Gastroesophageal sphincter (tissue), 3 donors: Measurements from ENCODE around the gene FOXK2.

Experiments
- POLR2A ChIP-seq, 2 donors: fragments of 450-650 bp; IDR thresholded peaks; one replicate each; pipeline ENCODE4 v1.6.1; 2017; ENCODE audit warnings: antibody characterized with exemption in 2 of 2, mild to moderate bottlenecking in 2 of 2, moderate library complexity in 1 of 2
- POLR2AphosphoS5 ChIP-seq: sonication (generic); formaldehyde crosslinking; IDR thresholded peaks from one replicate; pipeline ENCODE4 v1.6.1; 2017; ENCODE audit warnings: antibody characterized with exemption
- TF ChIP-seq, protein P1 (sequence below), 4 experiments: fragments of 200-600 bp in 2 of 4; fragments of 450-650 bp in 2 of 4; sonication (generic) in 1 of 4; IDR thresholded peaks; one replicate each; pipeline ENCODE4 v1.5.1; 2017 to 2019; ENCODE audit warnings: antibody characterized with exemption in 4 of 4, mild to moderate bottlenecking in 2 of 4, moderate library complexity in 2 of 4

GRCh38 chr17:82563318-82563717 is 43.8 kb downstream of the FOXK2 start:
- no peak for TF ChIP-seq POLR2A (IDR thresholded peaks at IDR 0.05)
- TF ChIP-seq, protein P1, sequence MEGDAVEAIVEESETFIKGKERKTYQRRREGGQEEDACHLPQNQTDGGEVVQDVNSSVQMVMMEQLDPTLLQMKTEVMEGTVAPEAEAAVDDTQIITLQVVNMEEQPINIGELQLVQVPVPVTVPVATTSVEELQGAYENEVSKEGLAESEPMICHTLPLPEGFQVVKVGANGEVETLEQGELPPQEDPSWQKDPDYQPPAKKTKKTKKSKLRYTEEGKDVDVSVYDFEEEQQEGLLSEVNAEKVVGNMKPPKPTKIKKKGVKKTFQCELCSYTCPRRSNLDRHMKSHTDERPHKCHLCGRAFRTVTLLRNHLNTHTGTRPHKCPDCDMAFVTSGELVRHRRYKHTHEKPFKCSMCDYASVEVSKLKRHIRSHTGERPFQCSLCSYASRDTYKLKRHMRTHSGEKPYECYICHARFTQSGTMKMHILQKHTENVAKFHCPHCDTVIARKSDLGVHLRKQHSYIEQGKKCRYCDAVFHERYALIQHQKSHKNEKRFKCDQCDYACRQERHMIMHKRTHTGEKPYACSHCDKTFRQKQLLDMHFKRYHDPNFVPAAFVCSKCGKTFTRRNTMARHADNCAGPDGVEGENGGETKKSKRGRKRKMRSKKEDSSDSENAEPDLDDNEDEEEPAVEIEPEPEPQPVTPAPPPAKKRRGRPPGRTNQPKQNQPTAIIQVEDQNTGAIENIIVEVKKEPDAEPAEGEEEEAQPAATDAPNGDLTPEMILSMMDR (IDR thresholded peaks at IDR 0.05): no peak
- no peak for TF ChIP-seq POLR2AphosphoS5
